HG02943 (cell line): ENCODE results near the gene BCCIP.
A peak's percentile ranks its signal among the peaks of the same experiment; 100 is the strongest.

Experiments
- ATAC-seq: cut with Tn5 transposase; IDR thresholded peaks from one replicate; pipeline ENCODE4 v1.9.1; 2021; ENCODE audit warnings: mild to moderate bottlenecking, low read depth, moderate library complexity; ENCODE audit not compliant: unreplicated experiment

BCCIP gene

GRCh38 chr10:125797424-125797823 lies 25.9 kb upstream of the BCCIP start:
- ATAC-seq, result no peak

DNA sequence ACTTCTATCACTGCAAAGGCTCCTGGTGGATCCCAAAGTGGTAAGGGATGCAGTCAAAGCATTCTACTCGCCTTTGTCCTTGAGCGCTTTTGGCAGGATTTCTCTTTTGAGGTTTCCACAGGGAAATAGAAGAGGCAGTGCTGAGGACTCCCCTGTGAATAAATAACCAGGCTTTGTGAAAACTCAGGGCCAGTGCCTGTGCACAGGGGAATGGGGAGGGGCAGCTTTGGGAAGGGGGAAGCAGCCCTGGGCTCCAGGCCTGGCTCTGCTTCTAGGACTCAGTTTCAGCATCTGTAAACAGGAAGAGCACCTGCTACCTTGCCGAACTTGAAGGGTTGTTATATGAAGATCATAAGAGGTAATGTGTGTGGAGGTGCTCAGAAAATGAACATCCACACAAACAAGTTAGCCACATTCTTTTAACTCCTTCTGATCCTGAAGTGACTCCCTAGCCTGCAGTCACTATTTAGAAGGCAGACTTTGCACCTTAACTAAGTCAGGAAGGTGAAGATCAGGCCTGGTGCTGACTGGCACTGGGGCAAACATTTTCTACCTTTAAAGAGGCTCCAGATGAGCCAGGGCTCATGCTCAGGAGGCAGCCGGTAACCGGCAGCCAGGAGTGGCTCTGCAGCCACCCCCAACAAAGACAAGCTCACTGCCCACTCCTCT lies 25.2 kb upstream of the BCCIP start:
- no peak for ATAC-seq

- no peak for ATAC-seq
Observed at GRCh38 chr10:125799451-125800182, 23.7 kb upstream of the BCCIP start.

DNA sequence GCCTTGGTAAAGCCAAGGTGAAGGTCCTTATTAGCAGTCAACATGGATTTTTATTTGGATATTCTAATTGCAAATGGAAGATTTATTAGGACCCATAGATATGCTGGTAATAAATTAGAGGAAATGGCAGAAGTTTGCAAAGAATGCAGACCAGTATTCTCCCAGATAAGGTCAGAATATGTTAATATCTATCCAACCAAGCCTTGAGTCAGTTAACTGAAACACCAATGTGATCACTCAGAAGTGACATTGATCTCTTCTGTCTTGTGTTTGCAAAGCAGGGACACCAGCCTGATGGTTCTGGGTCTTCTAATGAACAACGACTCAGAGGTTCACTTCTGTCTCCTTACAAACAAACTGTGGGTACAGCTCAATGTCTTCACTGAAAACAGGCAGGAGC lies 21.8 kb upstream of the BCCIP start:
- ATAC-seq, result no peak

DNA sequence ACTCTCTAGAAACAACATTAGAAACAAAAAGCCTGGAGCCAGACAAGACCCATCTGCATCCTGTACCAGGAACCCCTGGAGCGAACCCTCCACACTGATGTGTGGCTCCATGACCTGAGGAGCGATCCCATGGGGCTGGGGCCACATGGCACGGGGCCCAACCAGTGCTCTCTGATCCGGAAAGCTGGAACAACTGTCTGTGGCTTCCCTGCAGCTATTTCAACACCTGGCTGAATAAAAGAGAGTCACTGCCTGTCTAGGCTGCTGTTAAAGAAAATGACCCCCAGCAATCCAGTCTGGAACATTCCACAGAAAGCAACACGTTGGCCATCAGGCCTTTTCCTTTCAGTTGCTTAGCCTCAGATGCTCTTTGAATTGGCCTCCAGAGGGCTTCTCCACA lies 21.2 kb upstream of the BCCIP start:
- no peak for ATAC-seq

DNA sequence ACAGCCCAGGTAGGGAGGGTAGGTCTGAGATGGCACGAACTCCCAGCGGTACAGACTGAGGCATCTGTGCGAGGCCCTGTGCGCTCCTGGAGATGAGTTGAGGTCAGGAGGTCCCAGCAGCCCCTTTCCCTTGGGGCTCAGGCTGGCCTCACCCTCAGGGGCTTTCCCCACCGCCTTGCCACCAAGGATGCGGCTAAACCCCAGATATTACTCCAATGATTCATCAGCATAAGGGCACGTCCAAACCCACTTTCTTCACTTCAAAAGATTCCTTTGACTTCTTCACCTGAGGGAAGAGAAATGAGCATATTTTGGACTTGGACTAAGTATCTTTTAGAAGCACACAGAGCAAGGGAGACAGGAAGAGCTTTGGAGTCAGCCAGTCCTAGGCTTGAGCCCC lies 20.6 kb upstream of the BCCIP start:
- ATAC-seq, result no peak

GRCh38 chr10:125808047-125808446 lies 15.3 kb upstream of the BCCIP start:
- no peak for ATAC-seq

DNA sequence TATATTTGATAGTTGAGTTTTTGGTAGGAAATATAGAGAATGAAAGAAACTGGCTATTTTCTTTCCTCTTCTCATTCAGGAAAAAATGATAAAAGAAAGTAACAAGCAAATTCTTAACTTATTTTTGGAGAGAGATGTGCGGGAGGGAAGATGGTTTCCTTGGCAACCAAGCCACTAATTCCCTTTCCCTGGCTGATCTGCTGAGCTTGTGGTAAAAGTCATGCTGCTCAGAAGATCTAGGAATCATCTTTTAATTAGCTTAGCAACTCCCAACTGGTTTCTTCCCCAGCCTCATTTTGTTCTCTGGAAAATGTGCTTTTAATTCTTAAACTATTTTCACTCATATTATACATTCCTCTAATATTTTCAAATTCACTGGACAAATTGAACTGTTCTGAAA lies 12.1 kb upstream of the BCCIP start:
- no peak for ATAC-seq

GRCh38 chr10:125812128-125812750 lies 11.1 kb upstream of the BCCIP start:
- no peak for ATAC-seq

GRCh38 chr10:125815764-125816163 lies 7.6 kb upstream of the BCCIP start:
- ATAC-seq, result no peak

- ATAC-seq, result no peak
Observed at GRCh38 chr10:125816548-125816947, 6.8 kb upstream of the BCCIP start.

- no peak for ATAC-seq
Observed at GRCh38 chr10:125817337-125817946, 5.9 kb upstream of the BCCIP start.

DNA sequence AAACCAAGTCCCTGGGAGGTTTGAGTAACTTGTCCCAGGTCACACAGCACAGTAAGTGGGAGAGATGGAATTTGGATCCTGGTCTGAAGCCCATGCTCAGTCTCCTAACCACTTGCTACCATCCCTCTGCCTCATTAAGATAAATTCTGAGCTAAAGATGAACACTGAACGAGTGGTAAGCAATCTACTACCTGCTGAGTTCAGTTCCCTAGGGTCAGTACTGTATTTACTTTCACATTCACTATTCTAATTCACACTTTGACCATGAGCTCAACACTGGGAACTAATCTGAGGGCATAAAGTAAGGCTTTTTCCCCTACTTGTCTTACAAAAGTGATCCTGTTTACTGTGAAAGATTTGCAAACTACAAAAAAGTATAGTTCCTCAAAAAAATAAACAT lies 2.6 kb upstream of the BCCIP start:
- ATAC-seq, result peak; percentile 48

GRCh38 chr10:125823663-125824251 lies 411 bp downstream of the BCCIP start:
- no peak for ATAC-seq

DNA sequence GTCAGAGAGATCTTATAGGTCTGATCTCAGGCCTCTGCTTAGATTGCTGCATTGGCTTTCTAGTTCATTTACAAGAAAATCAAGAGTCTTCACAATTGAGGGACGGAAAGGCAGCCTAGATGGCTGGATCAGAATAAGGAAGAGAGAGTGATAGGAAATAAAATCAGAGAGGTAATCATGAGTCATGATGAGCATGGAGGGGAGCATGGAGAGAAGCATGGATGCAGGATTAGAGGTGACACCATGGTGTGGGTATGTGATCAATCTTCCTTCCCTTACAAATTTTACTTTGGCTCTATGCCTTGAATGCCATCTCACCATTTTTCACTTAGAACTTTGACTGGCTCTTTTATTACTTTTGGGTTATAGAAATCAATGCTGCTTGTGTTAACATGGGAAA lies 1.4 kb downstream of the BCCIP start:
- no peak for ATAC-seq

GRCh38 chr10:125827133-125827532 lies 3.8 kb downstream of the BCCIP start:
- ATAC-seq, result no peak

DNA sequence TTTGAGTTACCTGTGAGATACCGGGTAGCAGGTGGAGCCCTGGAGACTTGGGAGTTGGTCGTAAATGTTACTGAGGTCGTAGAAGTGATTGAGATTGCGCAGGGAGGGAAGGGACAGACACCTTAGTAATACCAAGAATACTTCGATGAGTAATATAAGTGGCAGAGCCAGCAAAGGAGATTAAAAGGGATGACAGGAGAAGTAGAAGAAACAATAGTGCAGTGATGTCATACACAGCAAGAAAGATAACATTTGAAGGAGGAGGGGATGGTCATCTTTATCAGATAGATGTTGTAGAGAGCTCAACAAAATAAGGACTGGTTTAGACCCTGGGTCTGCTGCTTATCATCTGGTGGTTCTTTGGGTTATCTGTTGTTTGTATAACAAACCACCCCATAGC lies 5.0 kb downstream of the BCCIP start:
- ATAC-seq, result no peak

- no peak for ATAC-seq
Observed at GRCh38 chr10:125836746-125837145, 13.4 kb downstream of the BCCIP start.

DNA sequence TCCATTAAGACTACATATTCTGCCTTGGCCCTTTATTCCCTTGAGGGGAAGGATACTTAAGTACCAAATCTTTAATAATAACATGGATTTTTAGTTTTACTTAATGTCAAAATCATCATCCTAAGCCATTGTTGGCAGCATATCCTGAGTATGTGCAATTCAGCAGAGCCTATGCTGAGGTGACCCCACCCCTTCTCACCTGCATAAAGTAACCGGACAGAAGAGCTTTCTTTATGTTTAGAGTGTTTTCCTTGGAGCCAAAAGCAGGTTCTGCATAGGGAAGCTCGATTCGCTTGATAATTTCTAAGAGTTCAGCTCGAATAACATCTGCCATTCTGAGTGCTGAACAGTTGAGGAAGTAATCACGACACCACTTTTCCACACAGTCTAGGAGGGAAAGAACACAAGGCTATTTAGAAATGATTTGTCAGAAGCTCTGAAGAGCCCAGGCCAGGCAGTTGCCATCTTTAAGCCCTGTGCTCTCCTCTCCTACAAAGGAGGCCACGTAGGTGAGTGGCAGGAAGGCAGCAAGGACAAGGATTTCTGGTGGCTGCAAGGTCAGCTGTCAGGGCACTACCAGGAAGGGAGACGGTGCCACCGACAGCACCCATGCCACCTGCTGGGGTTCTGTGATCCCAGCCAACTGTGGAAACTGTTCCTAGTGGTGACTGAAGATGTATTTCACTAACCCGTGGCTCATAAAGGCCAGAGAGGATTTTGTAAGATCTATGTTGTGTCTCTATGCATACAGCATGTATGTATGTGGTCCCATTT lies 15.6 kb downstream of the BCCIP start:
- no peak for ATAC-seq

GRCh38 chr10:125840406-125840805 lies 17.1 kb downstream of the BCCIP start:
- ATAC-seq, result no peak
